ENCODE measurements around the gene ADORA3.
"Not testable (repeated sequence)": the region's sequence is repeated elsewhere in the genome, so short reads cannot be mapped to it uniquely, and the experiment has no call there.

The ADORA3 gene

DNA sequence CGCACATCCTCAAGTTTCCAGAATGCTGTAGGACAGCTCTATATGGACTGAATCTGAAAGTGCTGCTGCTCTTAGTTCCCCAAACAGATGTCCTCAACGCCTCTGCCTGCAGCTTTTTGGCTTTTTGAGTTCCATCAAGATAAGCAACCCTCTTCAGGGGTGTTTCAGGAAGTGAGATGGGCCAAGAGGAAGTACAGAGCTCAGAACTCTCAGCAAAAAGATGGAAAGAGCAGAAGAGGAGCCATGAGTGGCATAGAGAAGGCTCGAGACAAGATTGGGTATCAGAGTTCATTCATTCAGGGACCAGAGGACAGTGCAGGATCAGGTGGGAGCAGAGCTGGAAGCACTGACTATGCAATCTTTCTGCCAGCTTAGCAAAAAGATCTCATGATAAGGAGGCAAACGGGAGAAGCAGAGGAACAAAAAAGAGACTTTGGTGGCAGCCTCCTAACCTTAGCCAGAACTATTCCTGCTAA lies at the start of gene ADORA3, which contains the start of gene TMIGD3:
ADORA3 (minus strand) TSS at position 49 of the 476 bp plus-strand sequence. CDS start 279 bp downstream, outside the sequence.
TMIGD3 (minus strand) TSS at position 49 of the 476 bp plus-strand sequence. CDS start 279 bp downstream, outside the sequence.
- Mint-ChIP-seq H3K9me3 (no peaks in the 10 kb centered on the region), H3K4me3 (no peak within 1 kb of the TSS), H3K27ac (no peak within 1 kb of the TSS), H3K4me1 (ENCODE audit: low read depth) (peaks cover 60% of the 10 kb centered on the region), H3K36me3 (ENCODE audit: low read depth) (no peaks in the 10 kb centered on the region), H3K27me3 (no peaks in the 10 kb centered on the region)
- DNase-seq, result no peak

- Mint-ChIP-seq H3K9me3 (no peaks in the 10 kb centered on the region), H3K27me3 (no peaks in the 10 kb centered on the region), H3K27ac (no peak overlapping the region), H3K4me1 (ENCODE audit: low read depth) (no peaks in the 10 kb centered on the region), H3K36me3 (ENCODE audit: low read depth) (no peaks in the 10 kb centered on the region), H3K4me3 (no peak overlapping the region)
- DNase-seq, result no peak
Measured at GRCh38 chr1:111553196-111553595, 49.8 kb upstream of the ADORA3 start.

GRCh38 chr1:111552587-111552986 lies 49.2 kb upstream of the ADORA3 start:
- Mint-ChIP-seq H3K27me3 (no peaks in the 10 kb centered on the region), H3K9me3 (no peaks in the 10 kb centered on the region), H3K36me3 (ENCODE audit: low read depth) (no peaks in the 10 kb centered on the region), H3K4me3 (no peak overlapping the region), H3K4me1 (ENCODE audit: low read depth) (no peaks in the 10 kb centered on the region), H3K27ac (no peak overlapping the region)
- DNase-seq, result no peak

DNA sequence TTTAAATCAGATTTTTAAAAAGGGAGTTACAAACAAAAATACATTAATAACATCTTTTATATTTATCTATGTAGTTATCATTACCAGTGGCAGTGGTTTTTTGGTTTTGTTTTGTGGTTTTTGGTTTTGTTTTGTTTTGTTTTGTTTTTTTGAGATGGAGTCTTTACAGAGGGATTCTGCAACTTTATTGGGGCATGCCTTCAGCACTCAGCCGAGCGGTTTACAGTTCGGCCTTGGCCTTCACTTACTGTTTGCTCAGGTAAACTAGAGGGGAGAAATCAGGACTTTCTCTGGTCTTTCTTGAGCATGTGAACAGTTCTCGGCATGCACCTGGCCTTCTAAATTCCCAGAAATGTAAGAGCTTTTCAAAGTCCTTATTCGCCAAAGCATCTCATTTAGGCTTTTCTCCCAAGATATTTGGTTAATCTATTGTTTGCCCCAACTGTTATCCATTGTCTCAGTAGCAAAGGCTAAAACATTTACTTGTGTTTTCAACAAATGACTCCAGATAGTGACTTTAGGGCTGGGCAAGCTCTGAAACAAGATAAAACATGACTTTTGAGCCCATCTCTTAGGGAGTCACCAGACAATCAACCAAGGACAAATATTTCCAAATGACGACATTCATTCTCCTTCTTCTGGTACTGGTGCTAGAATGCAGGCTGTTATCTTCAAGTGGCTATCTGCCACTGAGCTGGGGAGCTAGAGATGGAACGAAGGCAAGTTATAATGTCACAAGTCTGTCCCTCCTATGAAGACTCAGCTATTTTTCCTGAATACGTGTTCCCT lies 48.4 kb upstream of the ADORA3 start:
- Mint-ChIP-seq H3K4me1 (ENCODE audit: low read depth) (no peaks in the 10 kb centered on the region), H3K4me3 (no peak overlapping the region), H3K36me3 (ENCODE audit: low read depth) (no peaks in the 10 kb centered on the region), H3K27me3 (no peaks in the 10 kb centered on the region), H3K27ac (no peak overlapping the region), H3K9me3 (no peaks in the 10 kb centered on the region)
- DNase-seq, result no peak

- H3K36me3 Mint-ChIP-seq (ENCODE audit: low read depth); H3K4me1 Mint-ChIP-seq (ENCODE audit: low read depth); H3K4me3 Mint-ChIP-seq; DNase-seq; H3K27me3 Mint-ChIP-seq; H3K9me3 Mint-ChIP-seq; H3K27ac Mint-ChIP-seq: not testable (repeated sequence)
Measured at GRCh38 chr1:111547786-111548185, 44.4 kb upstream of the ADORA3 start.

DNA sequence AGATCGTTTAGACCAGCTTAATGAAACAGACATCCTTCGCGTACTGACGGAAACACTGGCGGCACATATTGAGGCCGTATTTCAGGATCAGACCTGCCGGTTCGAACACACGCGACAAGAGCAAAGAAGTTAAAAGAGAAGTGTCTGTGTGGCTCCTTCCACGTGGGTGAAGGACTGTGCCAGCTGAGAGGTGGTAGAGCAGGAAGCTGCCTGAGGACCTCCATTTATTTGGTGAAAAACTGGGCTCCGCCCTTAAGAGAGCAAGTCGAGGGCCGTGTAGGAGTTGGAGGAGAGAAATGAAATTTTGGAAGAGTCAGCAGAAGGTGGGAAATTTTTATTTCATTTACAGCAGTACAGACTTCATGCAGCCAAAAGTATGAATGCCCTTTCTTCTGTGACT lies 38.8 kb upstream of the ADORA3 start:
- Mint-ChIP-seq H3K4me3 (no peak overlapping the region), H3K9me3 (no peaks in the 10 kb centered on the region), H3K4me1 (ENCODE audit: low read depth) (peaks cover 4% of the 10 kb centered on the region), H3K27me3 (no peaks in the 10 kb centered on the region), H3K27ac (no peak overlapping the region), H3K36me3 (ENCODE audit: low read depth) (no peaks in the 10 kb centered on the region)
- no peak for DNase-seq

DNA sequence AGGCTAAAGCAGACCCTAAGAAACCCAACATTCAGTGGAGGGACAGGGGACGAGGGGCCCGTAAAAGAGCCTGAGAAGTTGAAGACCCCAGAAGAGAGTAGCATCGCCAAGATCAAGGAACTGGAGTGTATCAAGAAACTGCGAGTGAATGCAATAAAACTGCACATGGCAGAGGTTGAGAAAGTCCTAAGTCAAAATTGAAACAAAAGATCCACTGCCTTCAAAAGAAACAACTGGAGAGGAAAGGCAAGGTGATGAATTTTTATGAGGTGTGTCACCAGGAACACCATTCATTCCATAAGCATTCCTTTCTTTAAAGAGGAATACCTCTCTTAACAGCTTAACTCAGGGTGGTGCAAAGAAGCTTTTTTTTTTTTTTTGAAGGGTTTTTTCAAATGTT lies 38.3 kb upstream of the ADORA3 start:
- Mint-ChIP-seq H3K4me1 (ENCODE audit: low read depth) (peaks cover 4% of the 10 kb centered on the region), H3K9me3 (no peaks in the 10 kb centered on the region), H3K4me3 (no peak overlapping the region), H3K27me3 (no peaks in the 10 kb centered on the region), H3K27ac (no peak overlapping the region), H3K36me3 (ENCODE audit: low read depth) (no peaks in the 10 kb centered on the region)
- DNase-seq, result no peak

DNA sequence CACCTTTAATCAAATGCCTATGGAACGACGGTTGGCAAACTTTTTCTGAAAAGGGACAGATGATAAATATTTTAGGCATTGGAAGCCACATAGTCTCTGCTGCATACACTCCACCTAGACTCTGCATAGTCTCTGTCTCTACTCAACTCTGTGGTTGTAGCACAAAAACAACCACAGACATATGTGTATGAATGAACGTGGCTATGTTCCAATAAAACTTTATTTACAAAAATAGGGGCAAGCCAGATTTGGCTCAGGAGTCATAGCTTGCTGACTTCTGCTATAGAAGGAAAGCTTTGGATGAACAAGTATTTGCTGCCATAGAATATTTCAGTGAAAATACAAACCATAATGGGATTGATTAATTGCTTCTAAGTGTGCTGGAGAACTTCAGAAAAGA lies 37.5 kb upstream of the ADORA3 start:
- peaks cover 3% of the 10 kb centered on the region for H3K4me1 Mint-ChIP-seq (ENCODE audit: low read depth)

GRCh38 chr1:111538343-111539025 lies 35.1 kb upstream of the ADORA3 start:
- Mint-ChIP-seq H3K27ac (no peak overlapping the region), H3K4me1 (ENCODE audit: low read depth) (peaks cover 3% of the 10 kb centered on the region), H3K27me3 (no peaks in the 10 kb centered on the region), H3K9me3 (no peaks in the 10 kb centered on the region), H3K36me3 (ENCODE audit: low read depth) (no peaks in the 10 kb centered on the region), H3K4me3 (no peak overlapping the region)
- no peak for DNase-seq

More for the DNA sequence above, 37.5 kb upstream of the ADORA3 start:
- Mint-ChIP-seq H3K36me3 (ENCODE audit: low read depth) (no peaks in the 10 kb centered on the region), H3K4me3 (no peak overlapping the region), H3K27me3 (no peaks in the 10 kb centered on the region), H3K9me3 (no peaks in the 10 kb centered on the region), H3K27ac (no peak overlapping the region)
- no peak for DNase-seq

DNA sequence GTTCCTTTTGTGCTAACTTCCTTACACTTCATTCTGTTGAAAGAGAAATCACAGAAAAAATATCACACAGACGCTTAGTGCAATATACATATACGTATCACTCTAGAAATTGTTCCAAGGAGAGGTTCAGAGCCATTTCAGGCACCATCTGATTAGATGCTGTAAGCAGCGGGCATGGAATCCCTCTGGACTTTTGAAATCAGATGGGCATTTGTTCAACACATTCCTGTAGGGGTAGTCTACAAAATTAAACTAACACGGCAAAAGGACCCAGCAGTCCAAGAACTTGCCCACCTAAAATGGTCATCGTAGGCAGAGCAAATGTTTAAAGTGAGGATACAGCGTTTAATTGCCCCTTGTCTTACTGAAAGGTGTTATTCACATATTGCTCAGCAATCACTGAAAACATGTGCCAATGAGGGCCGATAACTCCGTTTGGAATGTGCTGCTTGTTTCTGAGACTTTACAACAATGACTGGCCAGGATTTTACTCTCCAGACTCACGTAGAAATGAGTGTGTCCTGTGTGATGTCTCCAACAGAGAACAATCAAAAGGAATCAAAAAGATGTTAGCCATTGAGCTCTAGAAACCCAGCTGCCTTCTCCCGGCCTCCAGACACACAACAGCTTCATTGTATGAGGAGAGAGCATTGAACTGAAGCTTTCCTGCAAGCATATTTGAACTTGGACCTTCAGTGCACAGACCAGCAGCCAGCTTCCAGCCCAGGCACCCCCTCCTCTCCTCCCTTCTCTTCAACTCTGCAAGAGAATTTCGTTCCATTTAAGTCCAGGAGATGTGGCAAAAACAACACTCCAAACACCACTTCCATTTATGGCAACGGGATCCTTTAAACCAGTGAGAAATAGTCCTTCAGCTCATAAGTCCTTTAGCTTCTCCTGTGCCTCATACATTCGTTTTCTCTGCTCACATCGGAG lies 32.1 kb upstream of the ADORA3 start:
- peaks cover under 1% of the 10 kb centered on the region for H3K9me3 Mint-ChIP-seq
- no peaks in the 10 kb centered on the region for H3K36me3 Mint-ChIP-seq (ENCODE audit: low read depth)
- no peak overlapping the region for H3K27ac Mint-ChIP-seq
- DNase-seq, result no peak
- no peak overlapping the region for H3K4me3 Mint-ChIP-seq
- no peaks in the 10 kb centered on the region for H3K27me3 Mint-ChIP-seq
- peaks cover 3% of the 10 kb centered on the region for H3K4me1 Mint-ChIP-seq (ENCODE audit: low read depth)

- Mint-ChIP-seq H3K36me3 (ENCODE audit: low read depth) (no peaks in the 10 kb centered on the region), H3K9me3 (peaks cover 1% of the 10 kb centered on the region), H3K4me3 (no peak overlapping the region), H3K27me3 (no peaks in the 10 kb centered on the region), H3K27ac (no peak overlapping the region), H3K4me1 (ENCODE audit: low read depth) (peaks cover 37% of the 10 kb centered on the region)
- DNase-seq, result no peak
Measured at GRCh38 chr1:111520053-111520452, 16.6 kb upstream of the ADORA3 start.

DNA sequence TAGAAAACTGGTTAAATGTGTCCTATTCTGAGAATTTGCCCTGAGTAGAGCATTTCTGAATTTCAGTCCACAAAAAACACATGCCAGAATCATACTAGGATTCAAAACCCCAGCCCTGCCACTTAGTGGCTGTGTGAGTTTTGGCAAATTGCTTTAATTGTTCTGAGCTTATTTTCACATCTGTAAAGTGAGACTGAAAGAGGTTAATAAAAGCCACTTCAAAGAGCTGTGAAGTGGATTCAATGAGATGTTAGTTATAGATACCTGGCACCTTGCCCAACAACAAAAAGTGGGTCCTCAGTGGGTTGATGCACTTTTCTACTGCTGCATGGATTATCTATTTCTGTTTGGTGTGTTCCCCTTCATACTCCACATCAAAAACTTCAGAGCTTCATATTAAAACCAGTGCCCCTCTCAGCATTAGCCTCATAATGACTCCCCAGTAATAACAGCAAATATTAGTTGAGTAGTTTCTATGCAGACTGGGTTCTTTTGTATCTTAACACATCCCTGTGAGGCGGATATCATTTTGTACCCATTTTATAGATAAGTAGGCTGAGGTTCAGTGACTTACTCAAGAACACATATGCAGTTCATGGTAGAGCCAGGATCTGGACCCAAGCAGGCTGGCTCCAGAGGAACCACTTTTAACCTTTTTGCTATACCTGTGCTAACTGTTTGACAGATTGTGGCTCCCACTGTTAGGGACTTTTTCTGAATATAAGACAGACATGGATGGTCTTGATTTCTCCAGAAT lies 14.2 kb upstream of the ADORA3 start:
- Mint-ChIP-seq H3K4me1 (ENCODE audit: low read depth) (peaks cover 53% of the 10 kb centered on the region), H3K9me3 (no peaks in the 10 kb centered on the region), H3K27ac (peak overlapping the region; percentile 84), H3K36me3 (ENCODE audit: low read depth) (no peaks in the 10 kb centered on the region), H3K27me3 (no peaks in the 10 kb centered on the region), H3K4me3 (no peak overlapping the region)
- DNase-seq, result no peak

- H3K36me3 Mint-ChIP-seq (ENCODE audit: low read depth), result no peaks in the 10 kb centered on the region
- H3K4me1 Mint-ChIP-seq (ENCODE audit: low read depth), result peaks cover 53% of the 10 kb centered on the region
- H3K27me3 Mint-ChIP-seq, result no peaks in the 10 kb centered on the region
- H3K9me3 Mint-ChIP-seq, result no peaks in the 10 kb centered on the region
- DNase-seq, result no peak
- H3K4me3 Mint-ChIP-seq, result peak overlapping the region; percentile 61
- H3K27ac Mint-ChIP-seq, result peak overlapping the region; percentile 84
Measured at GRCh38 chr1:111516005-111516535, 12.6 kb upstream of the ADORA3 start.

Data from activated T-cell treated with anti-CD3 and anti-CD28 coated beads, Interleukin-2, amount 50 U/mL, for 24 hours (primary cell).